Measurements from ENCODE around the gene KIF3A.

DNA sequence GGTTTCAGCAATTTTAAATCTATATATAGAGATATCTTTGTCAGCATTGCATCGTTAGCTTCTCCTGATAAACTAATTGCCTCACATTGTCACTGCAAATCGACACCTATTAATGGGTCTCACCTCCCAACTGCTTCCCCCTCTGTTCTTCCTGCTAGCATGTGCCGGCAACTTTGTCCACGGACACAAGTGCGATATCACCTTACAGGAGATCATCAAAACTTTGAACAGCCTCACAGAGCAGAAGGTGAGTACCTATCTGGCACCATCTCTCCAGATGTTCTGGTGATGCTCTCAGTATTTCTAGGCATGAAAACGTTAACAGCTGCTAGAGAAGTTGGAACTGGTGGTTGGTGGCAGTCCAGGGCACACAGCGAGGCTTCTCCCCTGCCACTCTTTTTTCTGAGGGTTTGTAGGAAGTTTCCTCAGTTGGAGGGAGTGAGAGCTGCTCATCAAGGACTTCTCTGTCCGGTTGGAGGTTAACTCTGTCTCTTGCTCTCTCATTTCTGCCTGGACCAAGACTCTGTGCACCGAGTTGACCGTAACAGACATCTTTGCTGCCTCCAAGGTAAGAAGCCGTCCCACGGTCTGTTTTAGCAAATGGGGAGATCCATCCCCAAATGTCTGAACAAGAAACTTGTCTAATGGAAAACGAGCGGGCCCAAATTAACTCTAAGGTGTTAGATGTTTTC, 63.3 kb downstream of the KIF3A start, which contains the start of gene IL4:
- TF ChIP-seq, protein P1, sequence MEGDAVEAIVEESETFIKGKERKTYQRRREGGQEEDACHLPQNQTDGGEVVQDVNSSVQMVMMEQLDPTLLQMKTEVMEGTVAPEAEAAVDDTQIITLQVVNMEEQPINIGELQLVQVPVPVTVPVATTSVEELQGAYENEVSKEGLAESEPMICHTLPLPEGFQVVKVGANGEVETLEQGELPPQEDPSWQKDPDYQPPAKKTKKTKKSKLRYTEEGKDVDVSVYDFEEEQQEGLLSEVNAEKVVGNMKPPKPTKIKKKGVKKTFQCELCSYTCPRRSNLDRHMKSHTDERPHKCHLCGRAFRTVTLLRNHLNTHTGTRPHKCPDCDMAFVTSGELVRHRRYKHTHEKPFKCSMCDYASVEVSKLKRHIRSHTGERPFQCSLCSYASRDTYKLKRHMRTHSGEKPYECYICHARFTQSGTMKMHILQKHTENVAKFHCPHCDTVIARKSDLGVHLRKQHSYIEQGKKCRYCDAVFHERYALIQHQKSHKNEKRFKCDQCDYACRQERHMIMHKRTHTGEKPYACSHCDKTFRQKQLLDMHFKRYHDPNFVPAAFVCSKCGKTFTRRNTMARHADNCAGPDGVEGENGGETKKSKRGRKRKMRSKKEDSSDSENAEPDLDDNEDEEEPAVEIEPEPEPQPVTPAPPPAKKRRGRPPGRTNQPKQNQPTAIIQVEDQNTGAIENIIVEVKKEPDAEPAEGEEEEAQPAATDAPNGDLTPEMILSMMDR (IDR thresholded peaks at IDR 0.05), result no peak
- TF ChIP-seq POLR2A (IDR thresholded peaks at IDR 0.05), result no peak
